DND-41 (cell line): ENCODE results near the gene HNRNPH1.

ENCODE experiments used
- ATAC-seq: fragments of 200-7000 bp; cut with Tn5 transposase; 3 replicates; pipeline ENCODE4 v1.9.1; 2021; ENCODE audit warnings: low read depth; ENCODE audit not compliant: insufficient read depth
- DNase-seq: peaks from one replicate; pipeline ENCODE4 v3.0.0-alpha.2; 2020
- H2AFZ ChIP-seq: 2 replicates; pipeline ENCODE4 v1.6.0; 2012; ENCODE audit warnings: low read depth, low read length
- H3K27ac ChIP-seq: 2 replicates; pipeline ENCODE4 v1.5.1; 2012; ENCODE audit warnings: low read length, inconsistent platforms
- H3K27me3 ChIP-seq: fragments of 200-600 bp; sonication (generic); 2 replicates; pipeline ENCODE4 v1.6.0; 2012; ENCODE audit warnings: low read length, mild to moderate bottlenecking, inconsistent platforms; ENCODE audit not compliant: insufficient read depth, poor library complexity
- H3K36me3 ChIP-seq: 2 replicates; pipeline ENCODE4 v1.5.1; 2012; ENCODE audit warnings: low read length, inconsistent platforms; ENCODE audit not compliant: insufficient read depth
- H3K4me1 ChIP-seq: 2 replicates; pipeline ENCODE4 v1.5.1; 2012; ENCODE audit warnings: mild to moderate bottlenecking, low read length; ENCODE audit not compliant: insufficient read depth
- H3K4me2 ChIP-seq: 2 replicates; pipeline ENCODE4 v1.6.0; 2012; ENCODE audit warnings: mild to moderate bottlenecking, moderate library complexity, low read length, inconsistent platforms; ENCODE audit not compliant: insufficient read depth
- H3K4me3 ChIP-seq, 2 experiments: fragments of 200-600 bp in 1 of 2; shearing (Covaris generic) in 1 of 2; 2 replicates each; pipeline ENCODE4 v1.5.1; 2012 to 2016; ENCODE audit warnings: inconsistent platforms in 2 of 2, low read length in 2 of 2, mild to moderate bottlenecking in 2 of 2, low read depth in 1 of 2, moderate library complexity in 1 of 2
- H3K79me2 ChIP-seq: 2 replicates; pipeline ENCODE4 v1.6.0; 2012; ENCODE audit warnings: low read length, inconsistent platforms; ENCODE audit not compliant: insufficient read depth
- H3K9ac ChIP-seq: 2 replicates; pipeline ENCODE4 v1.6.0; 2012; ENCODE audit warnings: low read depth, mild to moderate bottlenecking, inconsistent platforms, low read length, moderate library complexity
- H3K9me3 ChIP-seq: 2 replicates; pipeline ENCODE4 v1.5.1; 2012; ENCODE audit warnings: low read length, moderate library complexity, mild to moderate bottlenecking, inconsistent platforms; ENCODE audit not compliant: insufficient read depth, severe bottlenecking
- H4K20me1 ChIP-seq: 2 replicates; pipeline ENCODE4 v1.6.0; 2012; ENCODE audit warnings: low read length; ENCODE audit not compliant: insufficient read depth
- EZH2 ChIP-seq: IDR thresholded peaks from 3 replicates; pipeline ENCODE4 v1.6.1; 2012; ENCODE audit warnings: borderline replicate concordance, low read depth, mild to moderate bottlenecking, moderate library complexity, low read length, inconsistent platforms; ENCODE audit not compliant: severe bottlenecking
- TF ChIP-seq, protein P1 (sequence below): IDR thresholded peaks from 2 replicates; pipeline ENCODE4 v1.5.1; 2012; ENCODE audit warnings: borderline replicate concordance, low read length, moderate library complexity, mild to moderate bottlenecking; ENCODE audit not compliant: poor library complexity, severe bottlenecking; ENCODE audit errors: extremely low read depth

HNRNPH1 gene

GRCh38 chr5:179607160-179607931, 16.1 kb downstream of the HNRNPH1 start:
- no peak for DNase-seq
- no peak for TF ChIP-seq EZH2
- TF ChIP-seq, protein P1, sequence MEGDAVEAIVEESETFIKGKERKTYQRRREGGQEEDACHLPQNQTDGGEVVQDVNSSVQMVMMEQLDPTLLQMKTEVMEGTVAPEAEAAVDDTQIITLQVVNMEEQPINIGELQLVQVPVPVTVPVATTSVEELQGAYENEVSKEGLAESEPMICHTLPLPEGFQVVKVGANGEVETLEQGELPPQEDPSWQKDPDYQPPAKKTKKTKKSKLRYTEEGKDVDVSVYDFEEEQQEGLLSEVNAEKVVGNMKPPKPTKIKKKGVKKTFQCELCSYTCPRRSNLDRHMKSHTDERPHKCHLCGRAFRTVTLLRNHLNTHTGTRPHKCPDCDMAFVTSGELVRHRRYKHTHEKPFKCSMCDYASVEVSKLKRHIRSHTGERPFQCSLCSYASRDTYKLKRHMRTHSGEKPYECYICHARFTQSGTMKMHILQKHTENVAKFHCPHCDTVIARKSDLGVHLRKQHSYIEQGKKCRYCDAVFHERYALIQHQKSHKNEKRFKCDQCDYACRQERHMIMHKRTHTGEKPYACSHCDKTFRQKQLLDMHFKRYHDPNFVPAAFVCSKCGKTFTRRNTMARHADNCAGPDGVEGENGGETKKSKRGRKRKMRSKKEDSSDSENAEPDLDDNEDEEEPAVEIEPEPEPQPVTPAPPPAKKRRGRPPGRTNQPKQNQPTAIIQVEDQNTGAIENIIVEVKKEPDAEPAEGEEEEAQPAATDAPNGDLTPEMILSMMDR, result no peak
- peaks cover 8% of the 10 kb centered on the region for H3K4me1 ChIP-seq
- no peaks in the 10 kb centered on the region for H3K9me3 ChIP-seq
- H3K27ac ChIP-seq, result peak overlapping the region; percentile 48
- peak; percentile 1; the same call in 1 of the 3 replicates for ATAC-seq
- H3K4me2 ChIP-seq, result no peak overlapping the region
- H3K36me3 ChIP-seq, result peaks cover 86% of the 10 kb centered on the region
- H3K79me2 ChIP-seq, result peaks cover 7% of the 10 kb centered on the region; the same call in 1 of the 2 replicates
- H2AFZ ChIP-seq, result no peak overlapping the region
- no peaks in the 10 kb centered on the region for H3K27me3 ChIP-seq
- no peak overlapping the region for H3K9ac ChIP-seq
- H3K4me3 ChIP-seq, result no peak overlapping the region
- H4K20me1 ChIP-seq, result peaks cover 40% of the 10 kb centered on the region

- H4K20me1 ChIP-seq, result peaks cover 38% of the 10 kb centered on the region
- no peak for ATAC-seq
- H3K4me1 ChIP-seq, result peaks cover 8% of the 10 kb centered on the region
- H2AFZ ChIP-seq, result no peak overlapping the region
- no peak overlapping the region for H3K4me3 ChIP-seq
- H3K27ac ChIP-seq, result no peak overlapping the region
- H3K36me3 ChIP-seq, result peaks cover 88% of the 10 kb centered on the region
- no peak overlapping the region for H3K9ac ChIP-seq
- no peaks in the 10 kb centered on the region for H3K9me3 ChIP-seq
- H3K4me2 ChIP-seq, result no peak overlapping the region
- no peaks in the 10 kb centered on the region for H3K27me3 ChIP-seq
- no peak for DNase-seq
- H3K79me2 ChIP-seq, result peaks cover 7% of the 10 kb centered on the region; the same call in 1 of the 2 replicates
- TF ChIP-seq, protein P1, result no peak
- TF ChIP-seq EZH2, result no peak
Measured at GRCh38 chr5:179606910-179607159, 16.6 kb downstream of the HNRNPH1 start.

DNA sequence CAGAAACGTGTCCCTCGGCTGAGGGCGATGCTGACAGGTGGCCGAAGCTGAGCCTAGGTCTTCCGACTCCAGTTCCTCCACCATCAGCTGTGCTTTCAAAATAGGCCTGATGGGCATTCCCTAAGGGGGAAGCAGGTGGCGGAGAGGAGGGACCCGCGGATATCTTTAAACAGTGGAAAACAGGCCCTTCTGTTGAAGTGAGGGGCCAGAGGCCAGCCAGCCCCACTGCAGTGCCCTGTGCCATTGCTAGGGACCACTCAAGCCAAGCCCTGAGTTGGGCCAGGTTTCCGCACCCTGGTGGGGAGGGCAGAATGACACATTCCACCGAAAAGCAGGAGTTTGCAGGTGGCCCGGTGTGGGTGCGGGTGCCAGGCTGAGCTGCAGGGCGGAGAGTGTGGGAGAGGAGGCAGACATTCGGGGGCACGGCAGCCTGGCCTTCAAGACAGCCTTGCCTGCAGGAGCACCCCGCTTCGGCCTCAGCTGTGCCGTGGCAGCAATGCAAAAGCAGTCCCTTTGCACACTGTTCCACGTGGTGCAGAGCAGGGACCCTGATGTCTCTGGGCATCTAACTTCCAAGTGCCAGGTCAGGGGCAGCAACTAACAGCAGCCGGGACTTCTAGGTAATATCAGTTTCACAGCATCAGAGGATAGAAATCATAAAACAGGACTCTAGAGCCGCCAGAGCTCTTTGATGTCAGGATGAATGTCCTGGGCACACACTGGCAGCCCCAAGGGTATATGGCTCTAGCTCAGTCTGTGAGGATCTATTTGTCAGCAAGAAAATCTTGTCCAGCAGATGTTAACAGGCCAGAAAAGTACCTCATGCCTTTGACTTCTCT, 17.2 kb downstream of the HNRNPH1 start:
- Histone ChIP-seq H2AFZ (no peak overlapping the region), H3K4me1 (peaks cover 8% of the 10 kb centered on the region), H3K79me2 (peaks cover 5% of the 10 kb centered on the region; the same call in 1 of the 2 replicates), H3K4me3 (no peak overlapping the region), H3K9ac (no peak overlapping the region), H3K4me2 (no peak overlapping the region), H3K27me3 (no peaks in the 10 kb centered on the region), H4K20me1 (peaks cover 32% of the 10 kb centered on the region), H3K27ac (no peak overlapping the region), H3K36me3 (peaks cover 85% of the 10 kb centered on the region), H3K9me3 (no peaks in the 10 kb centered on the region)
- DNase-seq (no peak), ATAC-seq (no peak)
- TF ChIP-seq, protein P1, result no peak
- no peak for TF ChIP-seq EZH2
